Measurements from ENCODE around the gene SLC2A2. TPM values are rescaled to one million over a fixed set of nuclear protein-coding genes. Genes with fewer than 3 reads are reported as not detected.

SLC2A2 gene
- total and polyA plus RNA-seq, 7 experiments from 2014 or later, result not detected

DNA sequence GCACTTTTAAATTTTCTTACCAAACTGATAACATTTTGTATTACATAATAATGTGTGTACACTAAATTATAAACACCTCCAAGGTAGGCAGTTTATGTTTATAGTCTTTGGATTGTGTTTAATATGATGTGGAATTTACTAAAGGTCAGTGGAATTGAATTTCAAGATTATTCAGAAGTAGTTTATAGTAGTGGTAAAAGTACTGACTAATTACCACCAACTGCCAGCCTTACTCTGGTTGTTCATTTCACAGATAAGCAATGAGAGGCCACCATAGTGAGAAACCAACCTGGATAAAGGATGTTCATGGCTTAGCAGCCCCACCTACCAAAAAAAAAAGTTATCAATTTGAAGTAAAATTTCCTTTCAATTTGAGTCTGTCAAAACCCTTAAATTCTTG, 64.1 kb downstream of the SLC2A2 start:
- Mint-ChIP-seq H3K27me3 (peaks cover 0 to 21% (median 18%) of the 10 kb centered on the region in 5 donors), H3K36me3 (no peaks in the 10 kb centered on the region), H3K27ac (peak overlapping the region in 1 of 9 donors; percentile 23), H3K9me3 (no peaks in the 10 kb centered on the region), H3K4me3 (no peak overlapping the region), H3K4me1 (no peaks in the 10 kb centered on the region)
- Histone ChIP-seq H3K4me1 (ENCODE audit: control insufficient read depth in 2 of 2, insufficient read depth in 2 of 2, low read length in 2 of 2) (no peaks in the 10 kb centered on the region), H3K4me3 (ENCODE audit: low read length) (no peak overlapping the region), H3K27ac (ENCODE audit: low read depth, low read length) (no peak overlapping the region), H3K27me3 (ENCODE audit: control insufficient read depth in 2 of 2, insufficient read depth in 2 of 2, low read length in 2 of 2) (no peaks in the 10 kb centered on the region), H3K9me3 (ENCODE audit: control insufficient read depth in 2 of 3, low read length in 3 of 3) (no peaks in the 10 kb centered on the region), H3K36me3 (ENCODE audit: control insufficient read depth in 2 of 3, insufficient read depth in 3 of 3, low read length in 3 of 3) (no peaks in the 10 kb centered on the region)
- DNase-seq (no peak), ATAC-seq (no peak)
- ChIA-PET POLR2A (no interaction called here), CTCF (interaction anchor here (0.7 to 1.3 kb wide), 5 partner anchors 604 to 1869 kb away, joined by 3 to 14 read pairs (median 3); no protein-coding TSS in a partner anchor)
- intact Hi-C loops (cut with micrococcal nuclease), result loop anchor here (5.0 to 10.0 kb wide), 5 partner anchors 202 to 1705 kb away; partner anchors contain the start of gene CLDN11 (in 1 of the 2)

DNA sequence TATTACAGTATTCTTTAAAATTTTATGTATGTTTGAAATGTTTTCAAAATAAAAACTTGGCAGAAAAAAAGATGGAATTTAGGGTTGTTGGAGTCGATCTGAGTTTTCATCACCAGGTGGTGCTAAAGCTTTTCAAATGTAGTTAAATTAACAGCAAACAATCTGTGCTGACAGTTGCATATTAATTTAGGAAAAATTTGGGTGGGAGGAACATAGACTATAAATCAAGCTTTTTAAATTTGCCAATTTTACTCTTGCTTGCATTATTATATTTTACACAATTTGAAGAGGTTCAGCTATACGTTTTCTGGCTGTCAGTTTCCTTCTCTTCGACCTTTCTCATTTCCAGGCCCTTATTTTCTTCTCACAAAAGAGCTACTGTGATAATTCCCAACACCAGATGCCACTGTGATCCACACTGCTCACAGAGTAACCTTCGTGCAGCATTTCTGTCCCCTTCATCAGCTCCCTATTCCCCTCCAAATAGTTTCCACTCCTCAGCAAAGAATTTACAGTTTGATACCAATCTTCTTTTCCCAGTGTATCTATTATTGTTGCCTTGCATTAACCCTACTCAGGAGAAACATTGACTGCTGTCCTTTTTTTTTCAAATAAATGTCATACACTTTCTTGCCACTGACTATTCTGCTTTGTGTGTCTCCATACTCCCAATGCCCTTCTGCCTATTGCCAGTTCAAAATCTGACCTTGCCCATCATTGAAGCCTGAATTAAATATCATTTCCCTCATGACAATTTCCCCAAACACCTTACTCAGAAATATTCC, 64.7 kb downstream of the SLC2A2 start:
- Histone ChIP-seq H3K27me3 (ENCODE audit: control insufficient read depth in 2 of 2, insufficient read depth in 2 of 2, low read length in 2 of 2) (no peaks in the 10 kb centered on the region), H3K4me3 (ENCODE audit: low read length) (no peak overlapping the region), H3K4me1 (ENCODE audit: control insufficient read depth in 2 of 2, insufficient read depth in 2 of 2, low read length in 2 of 2) (no peaks in the 10 kb centered on the region), H3K9me3 (ENCODE audit: control insufficient read depth in 2 of 3, low read length in 3 of 3) (no peaks in the 10 kb centered on the region), H3K27ac (ENCODE audit: low read depth, low read length) (no peak overlapping the region), H3K36me3 (ENCODE audit: control insufficient read depth in 2 of 3, insufficient read depth in 3 of 3, low read length in 3 of 3) (no peaks in the 10 kb centered on the region)
- peaks cover 0 to 23% (median 19%) of the 10 kb centered on the region in 5 donors for H3K27me3 Mint-ChIP-seq
- POLR2A ChIA-PET, result no interaction called here
- CTCF ChIA-PET, result interaction anchor here (1.0 to 1.3 kb wide), 3 partner anchors 605 to 823 kb away, joined by 3 to 14 read pairs (median 3); no protein-coding TSS in a partner anchor
- H3K4me1 Mint-ChIP-seq, result no peaks in the 10 kb centered on the region
- H3K9me3 Mint-ChIP-seq, result no peaks in the 10 kb centered on the region
- DNase-seq, result peak in 5 of 9 donors; percentile 4 to 20 (median 14)
- peak overlapping the region in 1 of 9 donors; percentile 23 for H3K27ac Mint-ChIP-seq
- H3K4me3 Mint-ChIP-seq, result no peak overlapping the region
- intact Hi-C loops (cut with micrococcal nuclease), result loop anchor here (1.0 to 10.0 kb wide), 10 partner anchors 203 to 1705 kb away; partner anchors contain the start of gene CLDN11 (in 1 of the 2)
- H3K36me3 Mint-ChIP-seq, result no peaks in the 10 kb centered on the region
- no peak for ATAC-seq

DNA sequence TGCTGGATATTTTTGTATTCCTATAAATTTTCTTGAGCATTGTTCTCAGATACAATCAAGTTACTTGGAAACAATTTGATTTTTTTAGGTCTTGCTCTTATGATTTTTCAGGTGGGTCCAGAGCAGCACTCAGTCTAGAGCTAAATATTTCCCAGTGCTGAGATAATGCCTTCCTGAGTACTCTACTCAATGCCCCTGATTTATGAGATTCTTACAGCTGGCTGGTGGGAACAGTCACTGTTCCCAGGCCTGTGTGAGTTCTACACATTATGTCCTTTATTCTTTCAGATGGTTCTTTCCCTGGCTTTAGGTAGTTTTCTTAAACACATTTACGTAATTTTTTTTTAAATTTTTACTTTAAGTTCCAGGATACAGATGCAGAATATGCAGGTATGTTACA, 67.1 kb downstream of the SLC2A2 start:
- DNase-seq (no peak), ATAC-seq (no peak)
- POLR2A ChIA-PET, result no interaction called here
- H3K4me3 Mint-ChIP-seq, result no peak overlapping the region
- intact Hi-C loops (cut with micrococcal nuclease), result no loop called here
- H3K4me3 ChIP-seq (ENCODE audit: low read length), result no peak overlapping the region
- no peaks in the 10 kb centered on the region for H3K27me3 ChIP-seq (ENCODE audit: control insufficient read depth in 2 of 2, insufficient read depth in 2 of 2, low read length in 2 of 2)
- peak overlapping the region in 1 of 9 donors; percentile 3 for H3K27ac Mint-ChIP-seq
- H3K36me3 ChIP-seq (ENCODE audit: control insufficient read depth in 2 of 3, insufficient read depth in 3 of 3, low read length in 3 of 3), result no peaks in the 10 kb centered on the region
- peaks cover 12 to 33% (median 28%) of the 10 kb centered on the region in 5 donors for H3K27me3 Mint-ChIP-seq
- no peaks in the 10 kb centered on the region for H3K4me1 Mint-ChIP-seq
- H3K9me3 Mint-ChIP-seq, result no peaks in the 10 kb centered on the region
- H3K36me3 Mint-ChIP-seq, result no peaks in the 10 kb centered on the region
- H3K9me3 ChIP-seq (ENCODE audit: control insufficient read depth in 2 of 3, low read length in 3 of 3), result no peaks in the 10 kb centered on the region
- H3K27ac ChIP-seq (ENCODE audit: low read depth, low read length), result no peak overlapping the region
- no peaks in the 10 kb centered on the region for H3K4me1 ChIP-seq (ENCODE audit: control insufficient read depth in 2 of 2, insufficient read depth in 2 of 2, low read length in 2 of 2)
- CTCF ChIA-PET, result interaction anchor here (0.8 kb wide), 1 partner anchor 1382 kb away, joined by 3 read pairs; no protein-coding TSS in a partner anchor

DNA sequence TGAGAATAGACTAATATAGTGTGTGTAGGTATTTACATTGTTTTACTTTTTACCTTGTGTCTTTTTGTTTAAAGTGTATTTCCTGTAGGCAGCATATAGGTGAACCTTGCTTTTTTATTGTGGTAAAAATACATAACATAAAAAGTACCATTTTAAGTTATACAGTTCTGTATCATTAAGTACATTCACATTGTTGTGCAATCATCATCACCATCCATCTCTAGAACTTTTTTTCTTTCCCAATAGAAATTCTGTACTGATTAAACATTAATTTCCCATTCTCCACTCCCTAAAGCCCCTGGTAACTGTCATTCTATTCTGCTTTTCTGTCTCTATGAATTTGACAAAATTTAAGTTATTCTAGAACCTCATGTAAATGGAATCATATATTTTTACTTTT, 69.9 kb downstream of the SLC2A2 start:
- H3K27ac Mint-ChIP-seq, result no peak overlapping the region
- ChIA-PET CTCF (no interaction called here), POLR2A (no interaction called here)
- H3K9me3 Mint-ChIP-seq, result no peaks in the 10 kb centered on the region
- H3K36me3 ChIP-seq (ENCODE audit: control insufficient read depth in 2 of 3, insufficient read depth in 3 of 3, low read length in 3 of 3), result no peaks in the 10 kb centered on the region
- H3K4me1 ChIP-seq (ENCODE audit: control insufficient read depth in 2 of 2, insufficient read depth in 2 of 2, low read length in 2 of 2), result no peaks in the 10 kb centered on the region
- H3K27ac ChIP-seq (ENCODE audit: low read depth, low read length), result no peak overlapping the region
- intact Hi-C loops (cut with micrococcal nuclease), result no loop called here
- peaks cover 12 to 35% (median 27%) of the 10 kb centered on the region in 5 donors for H3K27me3 Mint-ChIP-seq
- no peak overlapping the region for H3K4me3 Mint-ChIP-seq
- DNase-seq (no peak), ATAC-seq (no peak)
- no peaks in the 10 kb centered on the region for H3K9me3 ChIP-seq (ENCODE audit: control insufficient read depth in 2 of 3, low read length in 3 of 3)
- H3K4me1 Mint-ChIP-seq, result no peaks in the 10 kb centered on the region
- H3K27me3 ChIP-seq (ENCODE audit: control insufficient read depth in 2 of 2, insufficient read depth in 2 of 2, low read length in 2 of 2), result no peaks in the 10 kb centered on the region
- no peaks in the 10 kb centered on the region for H3K36me3 Mint-ChIP-seq
- no peak overlapping the region for H3K4me3 ChIP-seq (ENCODE audit: low read length)

DNA sequence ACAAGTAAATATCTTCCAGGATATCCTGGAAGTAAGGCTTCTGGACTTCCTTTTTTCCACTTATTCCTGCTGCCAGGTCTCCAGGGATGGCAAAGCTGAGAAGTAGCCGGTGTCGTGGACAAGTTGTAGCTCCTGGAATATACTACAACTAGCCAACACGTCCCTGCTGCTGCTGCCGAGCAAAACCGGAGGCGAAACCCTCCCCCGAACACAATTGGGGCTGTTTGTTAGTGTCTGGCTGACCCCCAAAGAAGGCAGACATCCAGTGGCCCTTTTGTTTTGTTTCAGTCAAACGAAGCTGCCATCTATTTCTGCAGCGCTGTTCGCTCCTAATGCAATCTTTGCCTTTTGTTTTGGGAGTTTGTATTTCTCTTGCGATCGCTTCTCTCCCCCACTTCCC, 72.8 kb downstream of the SLC2A2 start:
- intact Hi-C loops (cut with micrococcal nuclease), result no loop called here
- DNase-seq (no peak), ATAC-seq (no peak)
- no peak overlapping the region for H3K4me3 ChIP-seq (ENCODE audit: low read length)
- H3K4me1 ChIP-seq (ENCODE audit: control insufficient read depth in 2 of 2, insufficient read depth in 2 of 2, low read length in 2 of 2), result no peaks in the 10 kb centered on the region
- no peaks in the 10 kb centered on the region for H3K36me3 Mint-ChIP-seq
- no peaks in the 10 kb centered on the region for H3K27me3 ChIP-seq (ENCODE audit: control insufficient read depth in 2 of 2, insufficient read depth in 2 of 2, low read length in 2 of 2)
- CTCF ChIA-PET, result no interaction called here
- H3K27ac ChIP-seq (ENCODE audit: low read depth, low read length), result no peak overlapping the region
- POLR2A ChIA-PET, result no interaction called here
- H3K36me3 ChIP-seq (ENCODE audit: control insufficient read depth in 2 of 3, insufficient read depth in 3 of 3, low read length in 3 of 3), result no peaks in the 10 kb centered on the region
- no peaks in the 10 kb centered on the region for H3K4me1 Mint-ChIP-seq
- H3K27me3 Mint-ChIP-seq, result peaks cover 7 to 31% (median 17%) of the 10 kb centered on the region in 5 donors
- no peak overlapping the region for H3K27ac Mint-ChIP-seq
- no peaks in the 10 kb centered on the region for H3K9me3 Mint-ChIP-seq
- no peaks in the 10 kb centered on the region for H3K9me3 ChIP-seq (ENCODE audit: control insufficient read depth in 2 of 3, low read length in 3 of 3)
- no peak overlapping the region for H3K4me3 Mint-ChIP-seq

DNA sequence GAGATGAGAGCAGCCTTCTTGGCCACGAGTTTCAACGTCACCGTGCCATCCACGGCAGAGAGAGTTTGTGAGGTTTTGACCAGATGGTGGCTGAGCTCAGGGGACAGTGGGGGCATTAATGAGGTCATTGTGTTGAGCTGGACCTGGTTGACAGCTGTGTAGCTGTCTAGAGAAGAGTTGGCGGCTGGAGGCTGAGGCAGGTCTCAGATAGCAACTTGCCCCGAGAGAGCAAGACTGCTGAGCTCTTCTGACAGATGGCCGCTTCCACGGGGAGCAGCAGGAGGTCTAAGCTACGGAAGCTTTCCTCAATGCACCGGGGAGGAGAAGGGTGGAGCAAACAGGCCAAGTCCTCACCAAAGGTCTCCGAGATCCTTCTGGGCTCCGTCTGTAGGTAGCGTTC, 73.3 kb downstream of the SLC2A2 start:
- DNase-seq, result no peak
- no peak overlapping the region for H3K4me3 Mint-ChIP-seq
- H3K4me3 ChIP-seq (ENCODE audit: low read length), result no peak overlapping the region
- H3K36me3 Mint-ChIP-seq, result no peaks in the 10 kb centered on the region
- no peak for ATAC-seq
- no peak overlapping the region for H3K27ac Mint-ChIP-seq
- H3K9me3 ChIP-seq (ENCODE audit: control insufficient read depth in 2 of 3, low read length in 3 of 3), result no peaks in the 10 kb centered on the region
- no peaks in the 10 kb centered on the region for H3K27me3 ChIP-seq (ENCODE audit: control insufficient read depth in 2 of 2, insufficient read depth in 2 of 2, low read length in 2 of 2)
- peaks cover 7 to 30% (median 20%) of the 10 kb centered on the region in 5 donors for H3K27me3 Mint-ChIP-seq
- ChIA-PET CTCF (no interaction called here), POLR2A (no interaction called here)
- no peaks in the 10 kb centered on the region for H3K4me1 Mint-ChIP-seq
- H3K9me3 Mint-ChIP-seq, result no peaks in the 10 kb centered on the region
- intact Hi-C loops (cut with micrococcal nuclease), result no loop called here
- no peaks in the 10 kb centered on the region for H3K36me3 ChIP-seq (ENCODE audit: control insufficient read depth in 2 of 3, insufficient read depth in 3 of 3, low read length in 3 of 3)
- H3K4me1 ChIP-seq (ENCODE audit: control insufficient read depth in 2 of 2, insufficient read depth in 2 of 2, low read length in 2 of 2), result no peaks in the 10 kb centered on the region
- no peak overlapping the region for H3K27ac ChIP-seq (ENCODE audit: low read depth, low read length)

DNA sequence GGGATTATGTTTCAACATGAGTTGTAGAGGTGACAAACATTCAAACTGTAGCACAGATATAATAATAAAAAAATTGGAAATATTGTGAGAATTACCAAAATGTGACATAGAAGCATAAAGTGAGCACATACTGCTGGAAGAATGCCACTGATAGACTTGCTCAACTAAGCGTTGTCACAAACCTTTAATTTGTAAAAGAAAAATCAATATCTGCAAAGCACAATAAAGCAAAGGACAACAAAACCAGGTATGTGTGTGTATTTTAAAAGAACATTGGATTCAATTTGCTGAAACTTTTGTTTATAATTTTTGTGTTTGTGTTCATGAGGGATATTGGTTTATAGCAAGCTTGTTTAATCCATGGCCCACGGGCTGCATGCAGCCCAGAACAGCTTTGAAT, 77.3 kb downstream of the SLC2A2 start:
- no peaks in the 10 kb centered on the region for H3K36me3 ChIP-seq (ENCODE audit: control insufficient read depth in 2 of 3, insufficient read depth in 3 of 3, low read length in 3 of 3)
- no peak for DNase-seq
- no peaks in the 10 kb centered on the region for H3K9me3 Mint-ChIP-seq
- H3K4me1 ChIP-seq (ENCODE audit: control insufficient read depth in 2 of 2, insufficient read depth in 2 of 2, low read length in 2 of 2), result no peaks in the 10 kb centered on the region
- no peak overlapping the region for H3K27ac Mint-ChIP-seq
- H3K4me3 ChIP-seq (ENCODE audit: low read length), result no peak overlapping the region
- ChIA-PET CTCF (no interaction called here), POLR2A (no interaction called here)
- no peak overlapping the region for H3K4me3 Mint-ChIP-seq
- ATAC-seq, result no peak
- intact Hi-C loops (cut with micrococcal nuclease), result no loop called here
- no peaks in the 10 kb centered on the region for H3K36me3 Mint-ChIP-seq
- H3K9me3 ChIP-seq (ENCODE audit: control insufficient read depth in 2 of 3, low read length in 3 of 3), result no peaks in the 10 kb centered on the region
- no peaks in the 10 kb centered on the region for H3K27me3 ChIP-seq (ENCODE audit: control insufficient read depth in 2 of 2, insufficient read depth in 2 of 2, low read length in 2 of 2)
- H3K27me3 Mint-ChIP-seq, result peaks cover 3 to 28% (median 21%) of the 10 kb centered on the region in 5 donors
- H3K27ac ChIP-seq (ENCODE audit: low read depth, low read length), result no peak overlapping the region
- H3K4me1 Mint-ChIP-seq, result no peaks in the 10 kb centered on the region
